ENCODE data around the gene KIF27.
"Not testable (repeated sequence)": the region's sequence is repeated elsewhere in the genome, so short reads cannot be mapped to it uniquely, and the experiment has no call there.

Gene KIF27

DNA sequence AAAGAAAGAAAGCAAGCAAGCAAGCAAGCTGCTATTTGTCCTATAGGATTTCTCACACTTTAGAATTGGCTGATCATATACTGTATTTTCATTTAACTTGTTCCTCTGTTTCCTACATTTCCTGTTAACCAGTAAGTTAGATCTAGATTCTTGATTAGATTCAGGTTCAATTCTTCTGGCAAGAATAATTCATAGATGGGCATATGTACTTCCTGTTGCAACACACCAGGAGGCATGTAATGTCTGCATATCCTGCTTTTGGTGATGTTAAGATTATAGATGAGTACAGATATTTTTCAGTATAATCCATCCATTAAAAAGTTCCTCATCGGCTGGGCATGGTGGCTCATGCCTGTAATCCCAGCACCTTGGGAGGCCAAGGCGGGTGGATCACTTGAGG is 10.8 kb upstream of the KIF27 start:
- DNase-seq (ENCODE audit: low spot score), result no peak

GRCh38 chr9:83930881-83931280 is 9.6 kb upstream of the KIF27 start:
- DNase-seq (ENCODE audit: low spot score), result no peak

DNA sequence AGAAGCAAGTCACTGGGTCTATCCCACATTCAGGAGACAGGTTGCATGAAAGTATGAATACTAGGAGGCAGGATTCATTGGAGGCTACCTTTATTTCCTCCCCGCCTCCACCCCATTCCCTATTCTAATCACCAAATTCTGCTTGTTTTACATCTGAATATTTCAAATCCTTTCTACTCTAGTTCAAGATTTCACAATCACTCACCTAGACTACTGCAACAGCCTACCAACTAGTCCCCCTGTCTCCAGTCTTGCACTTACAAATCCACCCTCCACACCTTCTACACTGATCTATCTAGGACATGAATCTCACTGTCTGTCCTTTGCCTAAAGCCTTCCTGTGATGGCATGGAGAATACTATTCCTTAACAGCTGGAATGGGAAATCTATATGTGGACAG is 6.4 kb upstream of the KIF27 start:
- no peak for DNase-seq (ENCODE audit: low spot score)

- peak; percentile 75 for DNase-seq (ENCODE audit: low spot score)
Observed at GRCh38 chr9:83920469-83920926, 734 bp downstream of the KIF27 start.

DNA sequence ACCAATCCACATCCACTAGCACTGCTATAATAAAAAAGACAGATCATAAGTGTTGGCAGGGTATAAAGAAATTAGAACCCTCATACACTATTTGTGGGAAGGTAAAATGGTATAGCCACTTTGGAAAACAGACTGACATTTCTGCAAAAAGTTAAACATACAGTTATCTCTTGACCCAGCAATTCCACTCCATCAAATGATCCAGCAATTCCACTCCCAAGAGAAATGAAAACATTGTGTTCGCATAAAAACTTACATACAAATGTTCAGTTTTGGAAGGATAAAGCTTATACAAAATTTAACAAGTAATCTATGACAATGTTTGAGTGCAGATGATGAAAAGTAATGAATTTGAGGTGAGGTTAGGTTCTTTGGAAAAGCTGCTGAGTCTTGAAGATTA is 2.1 kb downstream of the KIF27 start:
- DNase-seq (ENCODE audit: low spot score), result no peak

DNA sequence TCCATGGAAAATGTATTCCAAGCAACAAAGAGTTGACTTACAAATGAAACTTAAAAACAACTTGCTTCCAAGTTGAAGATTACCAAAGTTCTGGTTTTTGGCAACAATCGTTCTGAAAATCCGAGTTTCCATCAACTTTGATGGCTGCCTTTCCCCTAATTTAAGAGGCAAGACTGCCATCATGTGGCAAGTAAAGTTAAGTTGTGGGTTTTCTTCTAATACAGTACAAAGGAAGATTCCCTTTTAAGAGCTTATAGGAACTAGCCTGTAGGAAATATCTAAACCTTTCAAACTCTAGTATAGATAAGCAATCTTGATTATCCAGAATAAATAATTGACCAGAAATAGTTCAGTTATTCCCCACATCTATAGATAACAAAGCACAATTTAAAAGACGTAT is 9.0 kb downstream of the KIF27 start:
- DNase-seq (ENCODE audit: low spot score), result peak; percentile 26

GRCh38 chr9:83906144-83906543 is 15.1 kb downstream of the KIF27 start:
- DNase-seq (ENCODE audit: low spot score), result no peak

DNA sequence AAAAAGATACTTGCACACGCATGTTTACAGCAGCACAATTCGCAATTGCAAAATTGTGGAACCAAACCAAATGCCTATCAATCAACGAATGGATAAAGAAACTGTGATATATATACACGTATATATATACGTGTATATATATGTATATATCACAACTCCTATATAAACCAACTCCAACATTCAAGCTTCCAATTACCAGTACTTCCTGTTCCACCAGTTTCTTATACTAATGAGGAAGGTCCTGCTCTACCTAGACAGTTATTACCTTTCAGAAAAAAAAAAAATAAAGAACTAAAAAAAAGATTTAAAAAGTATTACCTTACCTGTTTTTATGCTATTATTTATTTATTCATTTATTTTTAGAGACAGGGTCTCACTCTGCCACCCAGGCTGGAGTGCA is 20.6 kb downstream of the KIF27 start:
- DNase-seq (ENCODE audit: low spot score), result not testable (repeated sequence)

GRCh38 chr9:83894301-83894700 is 26.9 kb downstream of the KIF27 start:
- DNase-seq (ENCODE audit: low spot score), result not testable (repeated sequence)

- not testable (repeated sequence) for DNase-seq (ENCODE audit: low spot score)
Observed at GRCh38 chr9:83886498-83886897, 34.7 kb downstream of the KIF27 start.

DNA sequence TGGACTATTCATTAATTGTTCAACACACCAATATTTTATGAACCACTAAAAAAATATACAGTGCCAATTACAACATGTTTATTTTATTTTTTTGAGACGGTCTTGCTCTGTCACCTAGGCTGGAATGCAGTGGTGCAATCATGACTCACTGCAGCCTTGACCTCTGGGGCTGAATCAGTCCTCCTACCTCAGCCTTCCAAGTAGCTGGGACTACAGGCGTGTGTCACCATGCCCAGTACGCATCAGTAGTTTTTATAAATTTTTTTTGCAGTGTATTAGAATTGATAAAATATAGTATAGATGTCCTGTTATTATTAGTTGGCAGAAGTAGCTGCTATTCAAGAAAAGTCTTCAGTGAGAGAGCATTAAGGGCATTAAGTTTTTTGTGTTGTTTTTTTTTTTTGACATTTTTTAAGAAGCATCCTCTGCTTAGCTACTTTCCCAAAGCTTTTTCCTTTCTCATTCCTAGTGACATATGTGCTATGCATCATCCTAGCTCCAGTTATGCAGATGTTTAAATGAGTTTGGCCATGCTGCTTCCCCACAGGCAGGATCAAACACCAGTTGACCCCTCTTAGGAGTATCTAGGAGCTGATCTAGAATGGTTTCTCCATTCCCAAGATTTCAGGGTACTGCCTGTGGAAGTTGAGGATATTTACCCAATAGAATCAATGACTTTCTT is 35.5 kb downstream of the KIF27 start:
- DNase-seq (ENCODE audit: low spot score), result not testable (repeated sequence)

DNA sequence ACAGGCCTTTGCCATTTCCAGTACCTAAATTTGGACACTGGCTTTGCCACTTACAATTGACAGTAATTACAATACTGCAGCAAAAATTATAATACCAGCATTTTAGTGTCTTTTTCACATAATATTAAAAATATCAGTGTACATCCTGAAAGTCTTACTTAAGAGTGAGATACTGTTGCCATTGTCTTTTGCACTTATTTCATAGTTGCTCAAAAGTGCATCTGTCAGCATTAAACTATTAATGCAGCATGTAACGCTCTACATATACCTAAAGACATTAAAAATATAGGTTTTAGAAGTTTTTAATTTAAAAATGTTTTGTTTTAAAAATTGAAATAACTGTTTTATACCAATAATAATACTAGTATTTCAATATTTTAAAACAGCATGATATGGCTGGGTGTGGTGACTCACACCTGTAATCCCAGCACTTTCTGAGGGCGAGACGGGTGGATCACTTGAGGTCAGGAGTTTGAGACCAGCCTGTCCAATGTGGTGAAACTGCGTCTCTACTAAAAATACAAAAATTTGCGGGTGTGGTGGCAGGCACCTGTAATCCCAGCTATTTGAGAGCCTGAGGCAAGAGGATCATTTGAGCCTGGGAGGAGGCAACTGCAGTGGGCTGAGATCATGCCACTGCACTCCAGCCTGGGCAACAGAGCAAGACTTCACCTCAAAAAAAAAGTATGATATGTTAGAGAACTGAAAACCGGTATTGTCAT is 39.4 kb downstream of the KIF27 start:
- DNase-seq (ENCODE audit: low spot score), result not testable (repeated sequence)

- DNase-seq (ENCODE audit: low spot score), result not testable (repeated sequence)
Observed at GRCh38 chr9:83875559-83875958, 45.7 kb downstream of the KIF27 start.

GRCh38 chr9:83849895-83850294 is 71.3 kb downstream of the KIF27 start:
- not testable (repeated sequence) for DNase-seq (ENCODE audit: low spot score)

- not testable (repeated sequence) for DNase-seq (ENCODE audit: low spot score)
Observed at GRCh38 chr9:83837070-83837643, 84.1 kb downstream of the KIF27 start.

DNA sequence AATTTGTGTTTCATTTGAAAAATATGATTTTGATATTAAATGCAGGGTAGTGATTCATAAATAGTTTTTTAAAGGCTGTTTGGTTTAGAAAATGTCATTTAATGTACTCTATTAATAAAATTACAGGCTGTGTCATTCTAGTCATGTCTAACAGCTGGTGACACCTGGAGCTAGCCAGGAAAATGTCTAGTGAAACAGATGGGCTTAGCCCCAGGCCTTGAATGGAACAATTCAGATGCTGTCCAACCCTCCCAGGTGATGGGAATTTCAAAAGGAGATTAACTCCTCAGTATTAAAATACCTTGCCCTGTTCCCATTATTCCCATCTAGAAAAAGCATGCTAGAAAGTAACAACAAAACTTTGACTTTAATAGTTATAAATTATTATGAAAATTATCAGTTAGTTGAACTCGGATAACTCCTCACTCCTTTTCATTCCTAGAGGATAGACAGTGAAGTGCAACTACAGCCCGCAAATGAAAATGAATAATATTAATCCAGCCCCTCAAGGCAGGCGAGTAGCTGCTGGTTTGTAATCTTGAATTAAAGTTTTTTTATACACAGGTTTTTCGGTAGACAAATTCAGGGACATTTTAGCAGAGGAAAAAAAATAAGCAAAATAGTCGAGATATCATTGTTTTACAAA is 90.7 kb downstream of the KIF27 start:
- not testable (repeated sequence) for DNase-seq (ENCODE audit: low spot score)

- not testable (repeated sequence) for DNase-seq (ENCODE audit: low spot score)
Observed at GRCh38 chr9:83824986-83825623, 96.1 kb downstream of the KIF27 start.

- DNase-seq (ENCODE audit: low spot score), result peak; percentile 80
Observed at GRCh38 chr9:83817356-83818278, 103.6 kb downstream of the KIF27 start, which contains the start of gene GKAP1. TSS of gene GKAP1 (minus strand) at chr9:83817769. CDS start at chr9:83806517, 11,252 bp downstream.

GRCh38 chr9:83817011-83817355 is 104.2 kb downstream of the KIF27 start:
- DNase-seq (ENCODE audit: low spot score), result peak; percentile 13

- not testable (repeated sequence) for DNase-seq (ENCODE audit: low spot score)
Observed at GRCh38 chr9:83815120-83815519, 106.1 kb downstream of the KIF27 start.

GRCh38 chr9:83809213-83809612 is 112.0 kb downstream of the KIF27 start:
- not testable (repeated sequence) for DNase-seq (ENCODE audit: low spot score)
